IMR-90 (cell line): ENCODE results near the gene MTCL1. TPM values are rescaled to one million over a fixed set of nuclear protein-coding genes. Genes with fewer than 3 reads are reported as not detected.

Experiments used
- ATAC-seq: fragments of 200-7000 bp; cut with Tn5 transposase; 2 replicates; pipeline ENCODE4 v1.9.1; 2020; ENCODE audit warnings: low read depth, mild to moderate bottlenecking, moderate library complexity
- BruUV-seq: library from RNA; stranded (reverse); fragments of 400-500 nt; replicated peaks from 2 replicates; lab custom pipeline; 2021; lab: Mats Ljungman, UMichigan
- CTCF ChIA-PET: fragments of 300-600 bp; formaldehyde crosslinking; extraction: SDS; loops from one replicate; lab custom pipeline; 2021; ENCODE audit warnings: antibody characterized with exemption; lab: Yijun Ruan, JAX
- POLR2A ChIA-PET: fragments of 300-600 bp; sonication (Branson Sonifier 250); formaldehyde crosslinking; loops from one replicate; lab custom pipeline; 2022; ENCODE audit warnings: antibody characterized with exemption; ENCODE audit not compliant: unreplicated experiment; lab: Charles Lee
- DNase-seq: peaks from one replicate; pipeline ENCODE4 v3.0.0; 2013
- H2AFZ ChIP-seq: replicated peaks from 2 replicates; pipeline ENCODE3; 2013; ENCODE audit warnings: low read length, mild to moderate bottlenecking; ENCODE audit not compliant: poor library complexity
- H2AK5ac ChIP-seq: 2 replicates; pipeline ENCODE4 v1.6.1; 2013; ENCODE audit warnings: low read depth, low read length, inconsistent platforms
- H2AK9ac ChIP-seq: replicated peaks from 2 replicates; pipeline ENCODE3; 2013; ENCODE audit warnings: mild to moderate bottlenecking, low read depth, low read length, moderate library complexity; ENCODE audit not compliant: poor library complexity
- H2BK120ac ChIP-seq: 2 replicates; pipeline ENCODE4 v1.6.1; 2013; ENCODE audit warnings: low read depth, low read length, inconsistent platforms
- H2BK15ac ChIP-seq: 3 replicates; pipeline ENCODE4 v1.6.1; 2013; ENCODE audit warnings: low read depth, low read length, inconsistent platforms
- H2BK20ac ChIP-seq: 2 replicates; pipeline ENCODE4 v1.6.1; 2013; ENCODE audit warnings: low read depth, mild to moderate bottlenecking, inconsistent platforms, low read length, moderate library complexity
- H2BK5ac ChIP-seq: 2 replicates; pipeline ENCODE4 v1.6.1; 2013; ENCODE audit warnings: mild to moderate bottlenecking, low read depth, low read length, inconsistent platforms; ENCODE audit not compliant: poor library complexity, severe bottlenecking
- H3K14ac ChIP-seq: replicated peaks from 2 replicates; pipeline ENCODE4 v1.6.1; 2013; ENCODE audit warnings: low read depth, low read length, inconsistent platforms
- H3K18ac ChIP-seq: 2 replicates; pipeline ENCODE4 v1.6.1; 2013; ENCODE audit warnings: low read depth, low read length, control low read depth
- H3K23ac ChIP-seq: 2 replicates; pipeline ENCODE4 v1.6.1; 2013; ENCODE audit warnings: low read depth, low read length, inconsistent platforms
- H3K27ac ChIP-seq: 2 replicates; pipeline ENCODE4 v1.5.1; 2013; ENCODE audit warnings: mild to moderate bottlenecking, control low read depth, low read length; ENCODE audit not compliant: insufficient read depth
- H3K27me3 ChIP-seq: 2 replicates; pipeline ENCODE4 v1.6.1; 2013; ENCODE audit warnings: low read length; ENCODE audit not compliant: control insufficient read depth, insufficient read depth
- H3K36me3 ChIP-seq: 2 replicates; pipeline ENCODE4 v1.6.1; 2013; ENCODE audit warnings: low read length, mixed read lengths; ENCODE audit not compliant: control insufficient read depth, insufficient read depth
- H3K4ac ChIP-seq: 2 replicates; pipeline ENCODE4 v1.6.1; 2013; ENCODE audit warnings: low read depth, low read length, inconsistent platforms
- H3K4me1 ChIP-seq: 2 replicates; pipeline ENCODE4 v1.6.1; 2013; ENCODE audit warnings: low read length, mixed read lengths; ENCODE audit not compliant: control insufficient read depth, insufficient read depth
- H3K4me2 ChIP-seq: 2 replicates; pipeline ENCODE4 v1.6.1; 2013; ENCODE audit warnings: low read depth, mild to moderate bottlenecking, control low read depth, low read length, moderate library complexity
- H3K4me3 ChIP-seq: 2 replicates; pipeline ENCODE4 v1.5.1; 2013; ENCODE audit warnings: low read depth, mild to moderate bottlenecking, control low read depth, low read length, moderate library complexity; ENCODE audit not compliant: insufficient read depth
- H3K56ac ChIP-seq: 2 replicates; pipeline ENCODE4 v1.6.1; 2013; ENCODE audit warnings: low read length, inconsistent platforms; ENCODE audit not compliant: insufficient read depth; ENCODE audit errors: extremely low read depth
- H3K79me1 ChIP-seq, 2 experiments: 2 replicates each; pipeline ENCODE4 v1.6.1; 2013; ENCODE audit warnings: low read length in 2 of 2, inconsistent platforms in 1 of 2, low read depth in 1 of 2
- H3K9ac ChIP-seq: 2 replicates; pipeline ENCODE4 v1.6.1; 2013; ENCODE audit warnings: low read depth, low read length, control low read depth
- H3K9me1 ChIP-seq: 2 replicates; pipeline ENCODE4 v1.6.1; 2013; ENCODE audit warnings: low read length, inconsistent platforms; ENCODE audit not compliant: insufficient read depth
- H3K9me3 ChIP-seq: 2 replicates; pipeline ENCODE4 v1.6.1; 2013; ENCODE audit warnings: low read length; ENCODE audit not compliant: control insufficient read depth, insufficient read depth
- H4K20me1 ChIP-seq: 2 replicates; pipeline ENCODE4 v1.6.1; 2013; ENCODE audit warnings: low read length, inconsistent platforms; ENCODE audit not compliant: insufficient read depth
- H4K5ac ChIP-seq: 2 replicates; pipeline ENCODE4 v1.6.1; 2013; ENCODE audit warnings: mild to moderate bottlenecking, low read depth, low read length, control low read depth
- H4K8ac ChIP-seq, 2 experiments: 2 replicates each; pipeline ENCODE4 v1.6.1; 2013; ENCODE audit warnings: low read depth in 2 of 2, low read length in 2 of 2, control low read depth in 1 of 2, inconsistent platforms in 1 of 2
- H4K91ac ChIP-seq: 2 replicates; pipeline ENCODE4 v1.6.1; 2013; ENCODE audit warnings: low read depth, low read length, inconsistent platforms; ENCODE audit not compliant: insufficient read depth
- CEBPB ChIP-seq: IDR thresholded peaks from 2 replicates; pipeline ENCODE4 v1.6.1; 2012; ENCODE audit warnings: low read depth, low read length, improper control_type of control experiment
- CHD1 ChIP-seq: IDR thresholded peaks from 2 replicates; pipeline ENCODE4 v1.6.1; 2012; ENCODE audit warnings: low read depth, low read length, improper control_type of control experiment
- MAFK ChIP-seq: IDR thresholded peaks from 2 replicates; pipeline ENCODE4 v1.6.1; 2012; ENCODE audit warnings: low read depth, low read length, improper control_type of control experiment
- MXI1 ChIP-seq: IDR thresholded peaks from 2 replicates; pipeline ENCODE4 v1.6.1; 2012; ENCODE audit warnings: low read depth, mild to moderate bottlenecking, low read length, moderate library complexity, borderline replicate concordance
- NFE2L2 ChIP-seq: fragments of 150-350 bp; IDR thresholded peaks from 2 replicates; pipeline ENCODE4 v1.6.1; 2016; ENCODE audit warnings: low read depth, mild to moderate bottlenecking, low read length
- POLR2A ChIP-seq: IDR thresholded peaks from 2 replicates; pipeline ENCODE4 v1.6.1; 2012; ENCODE audit warnings: mild to moderate bottlenecking, low read depth, low read length
- RAD21 ChIP-seq: IDR thresholded peaks from 2 replicates; pipeline ENCODE4 v1.6.1; 2012; ENCODE audit warnings: low read length, improper control_type of control experiment
- RCOR1 ChIP-seq: IDR thresholded peaks from 2 replicates; pipeline ENCODE4 v1.6.1; 2012; ENCODE audit warnings: mild to moderate bottlenecking, low read length, improper control_type of control experiment; ENCODE audit not compliant: insufficient replicate concordance
- RFX5 ChIP-seq: IDR thresholded peaks from 2 replicates; pipeline ENCODE4 v1.8.0; 2012; ENCODE audit warnings: low read depth, mild to moderate bottlenecking, low read length, moderate library complexity
- SMC3 ChIP-seq: fragments of 150-350 bp; IDR thresholded peaks from 2 replicates; pipeline ENCODE4 v1.6.1; 2016; ENCODE audit warnings: low read depth, mild to moderate bottlenecking, antibody characterized with exemption, low read length, moderate library complexity
- WGBS, 2 experiments: methylation state at CpG; one replicate each; pipeline versions ENCODE4 v1.1.5 to v1.1.7; 2013; ENCODE audit warnings: missing lambda C conversion rate in 2 of 2; ENCODE audit not compliant: insufficient read length in 1 of 2; ENCODE audit errors: extremely low coverage in 2 of 2; 5-methylcytosine and 5-hydroxymethylcytosine counted together
- dilution Hi-C: fragments of 300-500 bp; cut with HindIII; formaldehyde crosslinking; loops from one replicate; pipeline ENCODE4 v1.14.3; 2018; ENCODE audit warnings: low sequenced_read_pairs; ENCODE audit not compliant: unreplicated experiment
- in situ Hi-C: fragments of 300-500 bp; cut with MboI; formaldehyde crosslinking; loops from 3 replicates; pipeline ENCODE4 v1.14.3; 2019; ENCODE audit warnings: low sequenced_read_pairs, inconsistent platforms, mixed read lengths
- intact Hi-C: fragments of 100-400 bp; cut with micrococcal nuclease; formaldehyde crosslinking; loops from 2 replicates; pipeline ENCODE4 v1.10.0; 2022
- polyA plus RNA-seq, 3 experiments: library from polyadenylated mRNA; depleted of rRNA; stranded (reverse); fragments of >200 nt; gene quantifications; 2 replicates each; pipeline ENCODE4 v1.2.3, GENCODE V29; 2012; ENCODE audit warnings: low replicate concordance in 1 of 3
- total RNA-seq: library from RNA; depleted of rRNA; stranded (reverse); fragments of >200 nt; gene quantifications from 2 replicates; pipeline ENCODE4 v1.2.3, GENCODE V29; 2012
- TF ChIP-seq, protein P1 (sequence below): fragments of 150-350 bp; IDR thresholded peaks from 2 replicates; pipeline ENCODE4 v1.6.1; 2016; ENCODE audit warnings: low read depth, mild to moderate bottlenecking, low read length, moderate library complexity, borderline replicate concordance
- TF ChIP-seq, protein P2 (sequence below): fragments of 150-350 bp; IDR thresholded peaks from 2 replicates; pipeline ENCODE4 v1.6.1; 2017; ENCODE audit warnings: mild to moderate bottlenecking, antibody characterized with exemption, low read length, low read depth

Gene MTCL1
- total and polyA plus RNA-seq, 2 of the 4 experiments (the other 2 are of a cell fraction): 29.0 to 45.3 TPM

DNA sequence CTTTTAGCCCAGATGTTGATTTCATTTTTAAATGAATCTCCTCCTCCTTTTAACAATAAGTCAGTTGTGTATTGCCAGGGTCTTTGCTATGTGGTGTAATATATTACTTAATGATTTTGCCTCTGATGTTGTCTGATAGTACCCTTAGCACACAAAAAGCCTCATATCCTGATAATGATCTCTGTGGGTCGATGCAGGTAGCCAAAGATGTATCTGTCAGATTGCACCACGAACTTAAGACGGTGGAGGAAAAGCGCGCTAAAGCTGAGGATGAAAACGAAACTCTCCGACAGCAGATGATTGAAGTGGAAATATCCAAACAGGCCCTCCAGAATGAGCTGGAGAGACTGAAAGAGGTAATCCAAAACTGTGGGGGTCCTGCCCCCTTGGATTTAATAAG, 14.8 kb downstream of the MTCL1 start:
- in situ Hi-C loops: no loop called here
- peaks cover 61% of the 10 kb centered on the region for H4K20me1 ChIP-seq
- H3K18ac ChIP-seq: no peak overlapping the region
- ChIA-PET CTCF (no interaction called here), POLR2A (no interaction called here)
- no peak overlapping the region for H3K4ac ChIP-seq
- peaks cover 41 to 92% of the 10 kb centered on the region in 2 experiments for H3K79me1 ChIP-seq
- peaks cover 37% of the 10 kb centered on the region for H3K9me1 ChIP-seq
- no peak overlapping the region for H3K4me2 ChIP-seq
- intact Hi-C loops: no loop called here
- H3K4me3 ChIP-seq: no peak overlapping the region
- no peak overlapping the region for H3K9ac ChIP-seq
- no peak overlapping the region for H4K5ac ChIP-seq
- H4K8ac ChIP-seq: no peak overlapping the region
- H2AFZ ChIP-seq: no peak overlapping the region
- DNase-seq (no peak), ATAC-seq (no peak)
- no peak overlapping the region for H2BK15ac ChIP-seq
- WGBS, 2 experiments: 89% methylated on average over 5 of the region's 7 CpGs; no CpG with 5 or more reads in 1 of the 2 experiments
- H2BK5ac ChIP-seq: no peak overlapping the region
- no peak overlapping the region for H2BK120ac ChIP-seq
- dilution Hi-C loops: no loop called here
- H3K27me3 ChIP-seq: no peaks in the 10 kb centered on the region
- no peak overlapping the region for H3K14ac ChIP-seq
- no peak overlapping the region for H2AK5ac ChIP-seq
- no peak overlapping the region for H2AK9ac ChIP-seq
- BruUV-seq: no TSS peak
- H4K91ac ChIP-seq: no peak overlapping the region
- H3K56ac ChIP-seq: no peak overlapping the region
- H3K27ac ChIP-seq: no peak overlapping the region
- no peak overlapping the region for H3K23ac ChIP-seq
- H3K9me3 ChIP-seq: no peaks in the 10 kb centered on the region
- H3K36me3 ChIP-seq: peaks cover 48% of the 10 kb centered on the region
- TF ChIP-seq MAFK: no peak
- no peak for TF ChIP-seq POLR2A
- TF ChIP-seq RAD21: no peak
- TF ChIP-seq CEBPB: no peak
- TF ChIP-seq, protein P1, sequence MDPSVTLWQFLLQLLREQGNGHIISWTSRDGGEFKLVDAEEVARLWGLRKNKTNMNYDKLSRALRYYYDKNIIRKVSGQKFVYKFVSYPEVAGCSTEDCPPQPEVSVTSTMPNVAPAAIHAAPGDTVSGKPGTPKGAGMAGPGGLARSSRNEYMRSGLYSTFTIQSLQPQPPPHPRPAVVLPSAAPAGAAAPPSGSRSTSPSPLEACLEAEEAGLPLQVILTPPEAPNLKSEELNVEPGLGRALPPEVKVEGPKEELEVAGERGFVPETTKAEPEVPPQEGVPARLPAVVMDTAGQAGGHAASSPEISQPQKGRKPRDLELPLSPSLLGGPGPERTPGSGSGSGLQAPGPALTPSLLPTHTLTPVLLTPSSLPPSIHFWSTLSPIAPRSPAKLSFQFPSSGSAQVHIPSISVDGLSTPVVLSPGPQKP: no peak
- TF ChIP-seq, protein P2, sequence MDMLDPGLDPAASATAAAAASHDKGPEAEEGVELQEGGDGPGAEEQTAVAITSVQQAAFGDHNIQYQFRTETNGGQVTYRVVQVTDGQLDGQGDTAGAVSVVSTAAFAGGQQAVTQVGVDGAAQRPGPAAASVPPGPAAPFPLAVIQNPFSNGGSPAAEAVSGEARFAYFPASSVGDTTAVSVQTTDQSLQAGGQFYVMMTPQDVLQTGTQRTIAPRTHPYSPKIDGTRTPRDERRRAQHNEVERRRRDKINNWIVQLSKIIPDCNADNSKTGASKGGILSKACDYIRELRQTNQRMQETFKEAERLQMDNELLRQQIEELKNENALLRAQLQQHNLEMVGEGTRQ: no peak
- no peak for TF ChIP-seq CHD1
- TF ChIP-seq NFE2L2: no peak
- no peak for TF ChIP-seq MXI1
- no peak for TF ChIP-seq SMC3
- TF ChIP-seq RCOR1: no peak
- TF ChIP-seq RFX5: no peak
- peaks cover 17% of the 10 kb centered on the region for H3K4me1 ChIP-seq
- no peak overlapping the region for H2BK20ac ChIP-seq
